Stimulated activated CD4-positive, alpha-beta T cell treated with anti-CD3 and anti-CD28 coated beads, Interleukin-4, amount 100 ng/mL, for 48 hours (primary cell): ENCODE results near the gene CIP2A.
"Not testable (repeated sequence)": the region's sequence is repeated elsewhere in the genome, so short reads cannot be mapped to it uniquely, and the experiment has no call there.

Experiments used
- DNase-seq, 2 donors: peaks; one replicate each; pipeline ENCODE4 v3.0.0-alpha.2; 2020; ENCODE audit warnings: low read depth in 2 of 2

CIP2A gene

GRCh38 chr3:108589081-108589997, at the start of gene CIP2A, which contains the start of gene DZIP3:
Gene CIP2A, minus strand, starts transcription at chr3:108589438. Its CDS starts 63 bp downstream, at chr3:108589375.
Gene DZIP3, plus strand, starts transcription at chr3:108589722. Its CDS starts 15,685 bp downstream, at chr3:108605407.
- peak; percentile 75 to 82 for DNase-seq

- no peak for DNase-seq
Measured at GRCh38 chr3:108629974-108630373, 40.7 kb upstream of the CIP2A start.

GRCh38 chr3:108623504-108623903, 34.3 kb upstream of the CIP2A start:
- DNase-seq: no peak

DNA sequence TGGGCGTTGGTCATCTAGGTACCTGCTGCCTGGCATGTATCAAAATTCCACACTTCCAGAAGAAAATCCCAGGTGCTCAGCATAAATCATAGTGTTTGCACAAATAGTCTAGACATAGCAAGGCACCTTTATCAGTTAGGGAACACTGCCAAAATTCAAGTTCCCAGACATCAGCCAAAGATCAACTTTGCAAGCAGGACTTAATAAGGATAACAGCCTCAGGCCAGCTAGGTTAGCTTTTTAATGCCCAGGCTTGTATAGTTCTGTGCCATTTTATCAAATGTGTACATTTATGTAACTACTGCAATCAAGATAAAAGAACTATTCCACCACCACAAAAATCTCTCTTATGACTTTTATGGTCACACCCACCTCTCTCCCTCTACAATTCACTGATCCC, 31.0 kb upstream of the CIP2A start:
- no peak for DNase-seq

DNA sequence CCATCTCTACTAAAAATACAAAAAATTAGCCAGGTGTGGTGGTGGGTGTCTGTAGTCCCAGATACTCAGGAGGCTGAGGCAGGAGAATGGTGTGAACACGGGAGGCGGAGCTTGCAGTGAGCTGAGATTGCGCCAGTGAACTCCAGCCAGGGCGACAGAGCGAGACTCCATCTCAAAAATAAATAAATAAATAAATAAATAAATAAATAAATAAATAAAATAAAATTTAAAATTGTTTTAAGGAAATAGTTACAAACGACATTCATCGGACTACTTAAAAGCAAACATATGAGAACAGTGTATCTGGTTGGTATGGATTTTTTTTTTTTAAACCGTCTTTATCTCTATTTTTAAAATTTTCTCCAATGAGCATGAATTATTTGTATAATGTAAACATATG, 26.9 kb upstream of the CIP2A start:
- not testable (repeated sequence) for DNase-seq

GRCh38 chr3:108610651-108611050, 21.4 kb upstream of the CIP2A start:
- no peak for DNase-seq

DNA sequence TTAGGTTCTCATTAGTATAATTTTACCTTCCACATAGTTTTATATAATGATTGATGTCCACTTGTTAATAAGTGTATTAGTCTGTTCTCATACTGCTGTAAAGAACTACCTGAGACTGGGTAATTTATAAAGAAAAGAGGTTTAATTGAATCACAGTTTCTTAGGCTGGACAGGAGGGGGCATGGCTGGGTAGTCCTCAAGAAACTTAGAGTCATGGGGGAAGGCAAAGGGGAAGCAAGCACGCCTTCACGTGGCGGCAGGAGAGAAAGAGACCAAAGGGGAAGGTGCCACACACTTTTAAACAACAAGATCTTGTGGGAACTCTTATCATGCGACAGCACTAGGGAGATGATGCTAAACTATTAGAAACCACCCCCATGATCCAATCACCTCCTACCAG, 19.5 kb upstream of the CIP2A start:
- no peak for DNase-seq

DNA sequence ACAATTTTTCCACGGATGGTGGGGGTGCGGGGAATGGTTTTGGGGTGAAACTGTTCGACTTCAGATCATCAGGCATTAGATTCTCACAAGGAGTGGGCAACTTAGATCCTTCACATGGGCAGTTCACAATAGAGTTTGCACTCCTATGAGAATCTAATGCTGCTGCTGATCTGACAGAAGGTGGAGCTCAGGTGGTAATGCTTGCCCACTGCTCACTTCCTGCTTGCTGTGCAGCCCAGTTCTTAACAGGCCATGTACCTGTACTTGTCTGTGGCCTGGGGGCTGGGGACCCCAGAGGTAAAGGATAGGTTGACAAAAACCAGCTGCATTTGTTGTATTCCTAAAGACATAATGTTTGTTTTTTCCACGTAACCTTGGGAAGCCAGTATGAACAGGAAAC, 16.3 kb upstream of the CIP2A start:
- DNase-seq: no peak

DNA sequence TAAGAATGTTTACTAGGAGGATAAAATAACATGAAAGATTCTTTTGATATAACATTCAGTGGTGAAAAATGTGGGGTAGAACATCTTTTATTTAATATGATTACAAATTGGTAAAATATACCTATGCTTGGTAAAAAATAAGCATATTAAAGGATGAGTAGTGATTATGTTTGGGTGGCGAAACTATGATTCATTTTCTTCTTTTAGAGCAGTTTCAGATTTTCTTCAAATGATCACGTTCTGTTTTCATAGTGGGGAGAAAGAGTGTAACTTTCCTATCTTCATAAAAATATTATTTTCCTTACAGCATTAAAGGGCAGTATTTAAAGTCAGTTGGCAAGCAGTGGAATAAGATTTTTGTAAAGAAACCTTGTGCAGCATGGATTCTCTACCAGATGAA, 15.8 kb upstream of the CIP2A start:
- no peak for DNase-seq

DNA sequence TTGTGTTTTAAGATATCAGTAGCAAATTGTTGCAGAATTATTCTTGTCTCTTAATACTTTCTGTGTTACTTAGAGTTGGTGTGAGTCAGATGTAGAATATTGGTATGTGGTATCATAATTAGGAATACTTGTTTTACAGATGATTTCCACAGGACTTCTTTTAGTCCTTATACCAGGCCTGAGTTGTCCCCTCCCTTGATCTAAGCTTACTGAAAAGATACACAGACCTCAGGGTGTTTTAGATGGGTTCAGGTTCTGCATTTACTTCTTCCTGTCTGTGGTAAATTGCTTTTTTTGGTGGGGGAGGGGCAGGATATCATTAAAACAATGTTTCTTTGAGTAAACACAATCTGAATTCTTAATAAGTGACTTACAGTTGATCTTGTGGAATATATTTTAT, 14.5 kb upstream of the CIP2A start:
- no peak for DNase-seq

- DNase-seq: no peak
Measured at GRCh38 chr3:108602935-108603294, 13.7 kb upstream of the CIP2A start.

DNA sequence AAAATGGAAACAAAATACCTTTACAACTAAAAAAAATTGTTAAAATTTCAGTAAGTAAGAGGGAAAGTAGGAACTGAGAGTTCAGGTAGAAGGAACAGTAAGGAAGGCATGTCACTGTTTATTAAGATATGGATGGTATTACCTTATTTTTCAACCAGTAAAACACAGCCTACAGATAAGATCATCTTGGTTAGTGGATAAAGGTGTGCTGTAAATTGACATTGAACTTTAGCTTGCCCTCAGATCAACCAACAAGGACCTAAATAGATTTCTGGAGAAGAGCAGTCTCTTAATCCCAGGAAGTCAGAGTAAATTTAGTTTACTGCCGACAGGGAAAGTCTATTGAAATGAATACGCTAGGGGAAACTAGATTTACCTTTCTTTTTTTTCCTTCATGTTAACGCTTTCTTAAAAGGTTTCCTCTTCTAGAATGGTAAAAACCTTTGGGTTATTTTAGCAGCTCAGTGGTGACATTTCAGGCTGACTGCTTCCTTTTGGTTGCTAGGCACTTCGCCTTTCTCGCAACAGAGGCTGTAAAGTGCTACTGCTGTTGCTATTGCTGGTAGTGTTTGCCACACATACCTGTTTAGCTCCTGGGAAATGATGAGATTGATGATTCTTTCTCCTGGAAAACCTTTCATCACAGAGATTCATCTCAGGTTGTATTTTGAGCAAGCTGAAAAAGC, 13.2 kb upstream of the CIP2A start:
- DNase-seq: no peak

DNA sequence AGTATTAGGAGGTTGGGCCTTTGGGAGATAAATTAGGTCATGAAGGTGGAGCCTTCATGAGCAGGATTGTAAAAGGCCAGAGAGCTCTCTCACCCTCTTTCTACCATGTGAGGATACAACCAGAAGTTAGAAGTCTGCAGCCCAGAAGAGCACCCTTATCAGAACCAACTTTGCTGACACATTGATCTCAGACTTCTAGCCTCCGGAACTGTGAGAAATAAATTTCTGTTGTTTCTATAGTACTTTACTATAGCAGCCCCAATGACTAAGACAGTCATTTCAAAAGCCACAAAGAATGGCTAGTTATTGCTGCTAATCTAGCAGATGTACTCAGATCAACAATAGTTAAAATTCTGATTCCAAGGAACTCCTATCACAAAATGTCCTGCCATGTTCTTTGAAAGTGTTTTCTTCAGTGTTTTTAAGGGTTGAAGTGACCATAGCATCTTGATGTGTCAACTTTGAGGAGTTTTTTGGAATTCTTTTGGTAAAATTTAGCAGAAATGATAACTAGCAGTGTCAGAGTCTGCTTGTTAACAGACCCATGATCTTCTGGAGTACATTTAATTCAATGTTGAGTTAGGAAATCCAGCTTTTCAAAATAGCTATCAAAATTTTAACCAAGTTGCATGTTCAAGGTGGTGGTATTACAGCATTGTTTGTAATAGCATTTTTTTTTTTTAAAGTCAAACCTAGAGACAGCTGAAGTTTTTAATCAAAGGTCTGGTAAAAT, 10.6 kb upstream of the CIP2A start:
- DNase-seq: no peak

DNA sequence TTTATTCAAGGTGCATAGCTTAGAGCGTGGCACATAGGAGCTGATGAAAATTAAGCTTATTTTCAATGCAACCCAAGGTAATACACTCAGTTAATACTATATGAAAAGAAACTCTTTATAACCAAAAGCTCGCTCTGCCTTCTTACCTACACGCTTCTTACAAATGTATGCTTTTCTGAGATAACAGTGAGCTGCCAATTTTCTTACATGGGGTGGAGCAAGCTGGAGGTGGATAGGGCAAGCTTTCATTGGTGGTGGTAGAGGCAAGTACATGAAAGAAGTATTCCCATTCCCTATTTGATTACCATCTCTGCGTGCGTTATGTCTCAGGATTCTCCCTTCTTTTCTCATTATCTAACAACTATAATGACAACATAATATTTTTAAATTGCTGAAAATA, 9.1 kb upstream of the CIP2A start:
- no peak for DNase-seq

GRCh38 chr3:108595321-108595720, 6.1 kb upstream of the CIP2A start:
- no peak for DNase-seq

- no peak for DNase-seq
Measured at GRCh38 chr3:108590460-108590859, 1.2 kb upstream of the CIP2A start.

- no peak for DNase-seq
Measured at GRCh38 chr3:108589998-108590323, 723 bp upstream of the CIP2A start.

DNA sequence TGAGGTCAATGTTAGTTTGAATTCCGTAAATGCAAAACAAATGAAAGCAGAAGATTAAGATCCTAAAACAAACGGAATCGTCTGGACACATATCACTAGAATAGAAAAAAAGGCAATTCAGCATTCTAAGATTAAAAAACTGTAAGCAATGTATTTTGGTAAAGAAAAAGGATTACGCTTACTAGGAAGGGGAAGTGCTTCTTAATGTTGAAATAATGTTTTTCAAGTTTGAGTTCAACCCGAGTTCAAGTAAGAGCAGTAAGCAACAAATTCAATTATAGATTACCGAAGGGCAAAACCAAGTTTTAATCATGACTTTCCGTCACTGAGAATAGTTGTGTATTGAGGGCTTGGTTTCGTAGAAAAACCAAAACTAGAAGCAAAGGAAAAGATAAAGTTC, 637 bp downstream of the CIP2A start:
- DNase-seq: no peak

DNA sequence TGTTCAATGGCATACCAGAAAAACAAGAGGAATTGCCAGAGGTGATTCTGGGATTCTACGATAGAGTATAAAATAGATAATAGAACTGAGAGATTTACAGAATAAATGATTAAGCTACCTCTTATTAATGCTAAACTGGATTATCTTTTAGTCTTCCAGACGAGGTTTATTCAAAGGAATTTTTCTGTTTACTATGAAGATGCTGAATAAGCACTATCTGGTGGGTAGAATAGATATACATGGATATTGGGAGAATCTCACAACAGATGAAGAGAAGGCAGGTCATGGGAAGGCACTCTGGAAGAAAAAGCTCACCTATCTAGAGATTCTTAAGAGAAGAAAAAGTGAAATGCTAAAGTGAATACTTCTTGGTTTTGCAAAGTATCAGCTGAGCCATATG, 11.2 kb downstream of the CIP2A start:
- no peak for DNase-seq

DNA sequence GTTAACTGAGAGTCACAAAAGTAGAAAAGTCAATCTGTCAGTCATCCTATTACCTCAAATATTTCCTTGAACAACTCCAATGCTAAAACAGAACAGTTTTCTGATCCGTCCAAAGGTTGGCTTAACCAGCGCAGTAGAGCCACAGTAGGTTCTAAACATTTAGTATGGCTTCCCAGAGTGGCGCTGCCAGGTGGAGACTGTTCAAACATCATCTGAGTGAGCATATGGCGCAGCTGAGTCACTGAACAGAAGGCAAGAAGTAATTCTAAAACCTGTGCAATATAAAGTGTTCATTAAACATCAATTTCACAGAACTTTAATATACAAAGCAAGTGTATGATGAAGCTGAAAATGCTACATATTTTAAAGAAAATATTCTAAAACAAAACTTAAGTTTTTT, 19.9 kb downstream of the CIP2A start:
- no peak for DNase-seq

DNA sequence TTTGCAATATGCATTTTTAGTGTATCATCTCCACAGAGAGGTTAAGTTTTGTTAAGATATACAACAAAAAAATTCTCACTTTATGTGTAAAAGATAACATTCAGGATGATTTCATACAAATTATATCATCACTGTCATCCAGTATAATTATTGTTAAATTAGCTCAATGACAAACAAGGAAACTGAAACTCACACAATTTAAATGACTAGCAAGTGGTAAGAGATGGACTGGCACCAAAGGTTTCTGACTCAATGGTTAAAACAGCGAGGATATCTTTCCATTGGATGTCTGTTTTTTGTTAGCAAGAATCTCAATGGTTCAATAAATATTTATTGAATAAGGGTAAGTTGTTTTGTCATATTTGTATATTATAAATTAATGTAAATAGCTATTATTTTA, 22.6 kb downstream of the CIP2A start:
- DNase-seq: no peak

DNA sequence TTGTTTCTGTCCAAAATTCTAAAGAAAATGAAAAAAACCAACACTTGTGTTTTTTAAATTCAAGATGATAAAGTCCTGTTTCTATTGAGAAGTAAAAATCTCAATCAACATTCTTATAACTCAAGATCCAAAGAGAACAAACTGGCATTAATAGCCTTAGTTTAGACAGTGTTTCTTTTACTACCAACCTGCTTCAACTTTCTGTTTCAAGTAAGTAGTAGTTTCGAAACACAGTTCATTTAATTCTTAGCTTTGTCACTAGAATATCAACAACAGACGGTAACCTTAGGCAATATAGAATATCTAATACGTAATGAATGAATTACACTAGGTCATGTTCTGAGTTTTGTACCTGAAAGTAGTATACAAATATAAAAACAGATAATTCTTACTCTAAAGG, 23.7 kb downstream of the CIP2A start:
- no peak for DNase-seq

DNA sequence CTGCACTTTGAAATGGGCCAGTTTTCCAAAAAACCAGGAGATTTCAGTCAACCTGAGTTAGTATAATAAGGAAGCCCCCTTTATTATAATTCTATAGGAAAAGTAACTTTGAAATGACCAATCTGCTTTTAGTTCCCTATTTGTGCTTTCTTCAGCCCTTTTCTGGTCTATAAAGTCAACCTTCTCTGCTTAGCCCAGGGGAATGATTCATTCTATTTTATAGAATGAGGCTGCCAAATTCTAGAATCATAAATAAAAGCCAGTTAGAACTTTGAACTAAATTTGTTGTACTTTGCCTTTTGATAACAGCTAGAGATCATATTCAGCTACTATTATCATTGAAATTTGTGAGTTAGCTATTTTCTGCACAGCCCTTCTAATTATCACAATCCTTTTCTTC, 24.7 kb downstream of the CIP2A start:
- no peak for DNase-seq
